ENCODE measurements around the gene HIVEP3.

HIVEP3 gene

GRCh38 chr1:41495210-41495948 is 423.3 kb downstream of the HIVEP3 start:
- Histone ChIP-seq H3K27ac (0 out of 22 replicates have a peak overlapping the region, but pooled peaks of 1 of the 11 experiments have one; percentile 81), H4K20me1 (peaks cover 0 to 7% (median 0%) of the 10 kb centered on the region in 11 experiments; a peak in 3 of 22 replicates), H3K27me3 (peaks cover 16 to 25% (median 21%) of the 10 kb centered on the region in 11 experiments), H3K9me3 (replicated peaks in 1 of 11) (no peaks in the 10 kb centered on the region), H3K4me3 (peak overlapping the region in 7 of 10 experiments; percentile 44 to 62 (median 55); a peak in 13 of 20 replicates), H3K36me3 (no peaks in the 10 kb centered on the region), H3K9ac (peak overlapping the region in 1 of 11 experiments; percentile 74; a peak in 4 of 22 replicates), H3K4me2 (peak overlapping the region; percentile 90 to 99 (median 97)), H3K4me1 (peaks cover 13 to 48% (median 40%) of the 10 kb centered on the region in 10 experiments; a peak in 19 of 20 replicates)
- no peak for TF ChIP-seq Cebpa-rat (IDR thresholded peaks at IDR 0.05)

GRCh38 chr1:41494351-41495209 is 424.1 kb downstream of the HIVEP3 start:
- H3K27ac ChIP-seq, result no peak overlapping the region
- H3K4me3 ChIP-seq, result no peak overlapping the region
- H4K20me1 ChIP-seq, result peaks cover 0 to 7% (median 0%) of the 10 kb centered on the region in 11 experiments; a peak in 3 of 22 replicates
- H3K9ac ChIP-seq, result no peak overlapping the region
- H3K4me1 ChIP-seq, result peaks cover 13 to 47% (median 39%) of the 10 kb centered on the region in 10 experiments; a peak in 19 of 20 replicates
- H3K27me3 ChIP-seq, result peaks cover 16 to 25% (median 21%) of the 10 kb centered on the region in 11 experiments
- no peak for TF ChIP-seq Cebpa-rat (IDR thresholded peaks at IDR 0.05)
- H3K4me2 ChIP-seq, result peak overlapping the region in 6 of 11 experiments; percentile 91 to 99 (median 98); a peak in 7 of 22 replicates
- no peaks in the 10 kb centered on the region for H3K36me3 ChIP-seq
- no peaks in the 10 kb centered on the region for H3K9me3 ChIP-seq (replicated peaks in 1 of 11)

DNA sequence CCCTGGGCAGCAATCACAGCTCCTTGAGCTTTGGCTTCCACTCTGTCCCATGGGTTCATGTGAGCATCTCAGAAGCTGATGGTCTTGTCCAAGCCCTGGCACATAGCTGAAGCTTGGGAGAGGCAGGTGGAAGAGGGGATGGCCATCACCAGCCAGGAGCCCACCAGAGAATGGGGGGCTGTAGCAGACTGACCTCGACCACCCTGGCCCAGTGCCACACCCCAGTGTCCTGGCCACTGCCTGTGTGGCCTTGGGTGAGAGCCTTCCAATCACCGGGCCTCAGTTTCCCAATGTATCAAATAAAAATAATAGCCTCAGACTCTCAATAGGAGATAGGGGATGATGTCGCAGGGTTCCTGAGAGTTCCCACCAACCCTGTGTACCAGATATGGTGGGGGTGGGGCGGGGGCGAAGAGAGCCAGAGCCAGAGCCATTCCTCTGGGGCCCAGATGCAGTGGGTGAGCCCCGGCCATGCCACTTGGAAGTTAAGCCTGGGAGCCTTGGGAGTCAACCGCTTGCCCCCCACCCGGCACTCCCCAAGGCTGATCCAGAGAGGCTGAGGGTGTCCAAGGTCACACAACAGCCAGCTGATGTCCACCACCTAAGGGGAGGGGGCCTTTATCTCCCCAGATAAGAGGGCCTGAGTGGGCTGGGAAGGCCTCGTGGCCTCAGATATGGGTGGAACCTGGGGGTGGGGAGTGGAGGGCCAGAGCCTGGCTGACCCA is 424.9 kb downstream of the HIVEP3 start:
- H3K27me3 ChIP-seq, result peaks cover 16 to 25% (median 21%) of the 10 kb centered on the region in 11 experiments
- no peaks in the 10 kb centered on the region for H3K9me3 ChIP-seq (replicated peaks in 1 of 11)
- H3K4me1 ChIP-seq, result peaks cover 13 to 39% (median 33%) of the 10 kb centered on the region in 10 experiments; a peak in 19 of 20 replicates
- TF ChIP-seq Cebpa-rat (IDR thresholded peaks at IDR 0.05), result no peak
- peaks cover 0 to 7% (median 0%) of the 10 kb centered on the region in 11 experiments; a peak in 3 of 22 replicates for H4K20me1 ChIP-seq
- no peak overlapping the region for H3K4me3 ChIP-seq
- H3K4me2 ChIP-seq, result no peak overlapping the region
- H3K9ac ChIP-seq, result no peak overlapping the region
- H3K27ac ChIP-seq, result no peak overlapping the region
- no peaks in the 10 kb centered on the region for H3K36me3 ChIP-seq

GRCh38 chr1:41493117-41493536 is 425.6 kb downstream of the HIVEP3 start:
- peaks cover 0 to 7% (median 0%) of the 10 kb centered on the region in 11 experiments; a peak in 3 of 22 replicates for H4K20me1 ChIP-seq
- no peak overlapping the region for H3K27ac ChIP-seq
- H3K9me3 ChIP-seq (replicated peaks in 1 of 11), result no peaks in the 10 kb centered on the region
- H3K36me3 ChIP-seq, result no peaks in the 10 kb centered on the region
- H3K4me3 ChIP-seq, result no peak overlapping the region
- TF ChIP-seq Cebpa-rat (IDR thresholded peaks at IDR 0.05), result no peak
- no peak overlapping the region for H3K4me2 ChIP-seq
- H3K27me3 ChIP-seq, result peaks cover 16 to 25% (median 21%) of the 10 kb centered on the region in 11 experiments
- H3K9ac ChIP-seq, result no peak overlapping the region
- H3K4me1 ChIP-seq, result peaks cover 13 to 32% (median 26%) of the 10 kb centered on the region in 10 experiments; a peak in 18 of 20 replicates

DNA sequence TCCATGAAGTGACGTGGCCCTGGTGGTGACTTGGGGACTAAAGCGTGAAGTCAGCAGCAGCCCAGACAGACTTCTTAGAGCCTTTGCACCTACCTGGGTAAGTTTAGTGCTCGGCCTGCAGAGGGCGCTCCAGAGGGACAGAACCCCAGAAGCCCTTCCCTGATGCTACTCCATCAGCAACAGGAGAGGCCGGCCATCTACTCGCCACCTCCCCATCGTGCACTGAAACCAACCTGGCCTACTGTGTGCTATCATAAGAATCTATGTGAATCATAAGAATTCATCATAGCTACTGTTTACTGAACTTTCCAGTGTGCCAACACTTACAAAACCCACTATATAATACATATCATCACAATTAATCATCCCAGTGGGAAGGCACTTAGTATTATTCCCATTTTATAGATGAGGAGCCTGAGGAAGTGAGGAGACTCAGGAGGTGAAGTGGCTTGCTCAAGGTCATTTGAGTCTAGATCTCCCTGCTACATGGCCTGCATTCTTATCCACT is 426.3 kb downstream of the HIVEP3 start:
- Histone ChIP-seq H3K4me1 (peaks cover 18 to 29% (median 24%) of the 10 kb centered on the region in 10 experiments), H3K36me3 (no peaks in the 10 kb centered on the region)

DNA sequence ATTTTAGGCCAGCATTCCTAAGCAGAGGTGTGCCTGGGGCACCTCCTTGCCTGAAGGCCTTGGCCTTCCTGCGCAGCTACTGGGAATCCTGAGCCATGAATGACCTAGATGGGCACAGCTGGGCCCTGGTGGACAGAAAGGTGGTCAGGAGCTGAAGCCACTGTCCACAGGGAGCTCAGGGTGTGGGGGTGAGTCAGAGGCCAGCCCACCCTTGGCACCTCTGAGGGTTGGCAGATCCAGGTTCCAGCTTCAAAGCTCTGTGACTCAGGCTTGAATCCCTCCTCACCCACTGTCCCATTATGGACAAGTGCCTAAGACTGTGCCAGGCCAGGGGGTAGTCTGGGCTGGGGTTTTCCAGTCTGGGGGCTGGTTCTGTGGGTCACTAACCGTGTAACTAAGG is 427.8 kb downstream of the HIVEP3 start:
- Histone ChIP-seq H4K20me1 (peaks cover 0 to 7% (median 0%) of the 10 kb centered on the region in 11 experiments; a peak in 3 of 22 replicates), H3K27me3 (peaks cover 7 to 13% (median 10%) of the 10 kb centered on the region in 11 experiments), H3K36me3 (no peaks in the 10 kb centered on the region), H3K4me1 (peaks cover 21 to 33% (median 27%) of the 10 kb centered on the region in 10 experiments), H3K4me2 (no peak overlapping the region), H3K27ac (no peak overlapping the region), H3K9me3 (replicated peaks in 1 of 11) (no peaks in the 10 kb centered on the region), H3K9ac (no peak overlapping the region), H3K4me3 (no peak overlapping the region)
- no peak for TF ChIP-seq Cebpa-rat (IDR thresholded peaks at IDR 0.05)

More for the DNA sequence above, 426.3 kb downstream of the HIVEP3 start:
- H3K4me2 ChIP-seq, result no peak overlapping the region
- H3K27ac ChIP-seq, result no peak overlapping the region
- no peak overlapping the region for H3K9ac ChIP-seq
- TF ChIP-seq Cebpa-rat (IDR thresholded peaks at IDR 0.05), result no peak
- no peaks in the 10 kb centered on the region for H3K9me3 ChIP-seq (replicated peaks in 1 of 11)
- peaks cover 0 to 7% (median 0%) of the 10 kb centered on the region in 11 experiments; a peak in 3 of 22 replicates for H4K20me1 ChIP-seq
- peaks cover 16 to 25% (median 21%) of the 10 kb centered on the region in 11 experiments for H3K27me3 ChIP-seq
- H3K4me3 ChIP-seq, result no peak overlapping the region

DNA sequence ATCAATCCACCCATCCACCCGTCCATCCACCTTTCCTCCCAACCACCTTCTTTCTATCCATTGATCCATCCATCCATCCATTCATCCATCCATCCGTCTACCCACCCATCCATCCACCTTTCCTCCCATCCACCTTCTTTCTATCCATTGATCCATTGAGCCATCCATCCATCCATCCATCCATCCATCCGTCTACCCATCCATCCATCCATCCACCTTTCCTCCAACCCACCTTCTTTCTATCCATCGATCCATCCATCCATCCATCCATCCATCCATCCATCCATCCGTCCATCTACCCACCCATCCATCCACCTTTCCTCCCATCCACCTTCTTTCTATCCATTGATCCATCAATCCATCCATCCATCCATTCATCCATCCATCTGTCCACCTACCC is 429.2 kb downstream of the HIVEP3 start:
- no peak for TF ChIP-seq Cebpa-rat (IDR thresholded peaks at IDR 0.05)
- H3K27me3 ChIP-seq, result no peaks in the 10 kb centered on the region
- no peaks in the 10 kb centered on the region for H3K9me3 ChIP-seq (replicated peaks in 1 of 11)
- H3K9ac ChIP-seq, result no peak overlapping the region
- peaks cover 28 to 34% (median 31%) of the 10 kb centered on the region in 10 experiments for H3K4me1 ChIP-seq
- no peak overlapping the region for H3K4me2 ChIP-seq
- H4K20me1 ChIP-seq, result peaks cover 0 to 1% (median 0%) of the 10 kb centered on the region in 11 experiments; a peak in 3 of 22 replicates
- no peaks in the 10 kb centered on the region for H3K36me3 ChIP-seq
- H3K4me3 ChIP-seq, result no peak overlapping the region
- H3K27ac ChIP-seq, result no peak overlapping the region
